Keratinocyte (primary cell): Measurements from ENCODE around the gene CTR9.

Source experiments
- EZH2 ChIP-seq: IDR thresholded peaks from one replicate; pipeline ENCODE4 v1.6.1; 2012; ENCODE audit warnings: inconsistent platforms, mild to moderate bottlenecking, low read length, moderate library complexity
- TF ChIP-seq, protein P1 (sequence below), 3 experiments: IDR thresholded peaks in 1 of 3; conservative IDR thresholded peaks in 1 of 3; optimal IDR thresholded peaks in 1 of 3; 2 replicates in 2 of 3; 3 replicates in 1 of 3; pipeline versions ENCODE3 to v1.5.1; 2011; ENCODE audit warnings: low read length in 3 of 3, mild to moderate bottlenecking in 3 of 3, moderate library complexity in 2 of 3, control low read depth in 1 of 3, inconsistent platforms in 1 of 3; ENCODE audit not compliant: insufficient read depth in 2 of 3; ENCODE audit errors: extremely low read depth in 1 of 3

DNA sequence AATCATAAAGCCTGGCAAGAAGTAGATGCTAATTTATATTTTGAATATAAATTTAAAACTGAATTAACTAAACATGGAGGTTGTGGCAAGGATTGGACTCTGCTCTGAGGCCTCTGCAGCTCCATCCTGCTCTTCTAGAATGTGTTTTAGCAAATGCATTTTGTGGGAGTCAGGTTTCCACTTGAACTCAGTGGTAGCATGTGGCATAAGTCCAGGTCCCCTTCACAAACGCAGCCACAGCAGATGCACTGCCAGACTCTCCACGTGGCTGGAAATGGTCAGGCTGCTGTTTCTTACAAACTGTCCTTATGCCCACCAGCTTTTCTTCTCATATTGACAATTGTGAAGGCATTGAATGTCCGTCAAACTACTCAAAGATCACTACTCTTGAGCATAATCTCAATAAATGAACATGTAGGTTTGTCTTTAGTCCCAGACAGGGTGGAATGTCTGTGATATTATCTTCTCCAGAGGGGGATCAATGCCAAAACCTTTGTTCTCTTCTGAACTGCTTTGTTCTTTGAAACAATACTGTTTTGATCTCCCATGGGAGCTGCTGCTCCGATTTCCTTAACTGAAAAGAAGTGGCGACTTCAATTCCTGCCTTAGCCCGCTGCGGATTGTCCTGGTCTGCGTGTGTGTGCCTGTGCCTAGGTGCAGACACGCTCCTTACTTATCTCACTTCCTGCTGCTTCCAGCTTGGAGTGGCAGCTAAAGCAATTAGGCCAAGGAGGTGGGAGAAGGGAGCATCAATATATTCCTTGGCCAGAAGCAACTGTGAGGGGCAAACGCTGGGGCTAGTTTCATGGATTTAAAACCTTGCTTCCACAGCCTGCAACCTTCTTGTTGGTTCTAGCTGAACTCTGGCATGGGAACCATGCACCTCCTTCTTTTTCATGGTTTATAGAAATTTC, 33.4 kb downstream of the CTR9 start:
- TF ChIP-seq, protein P1, sequence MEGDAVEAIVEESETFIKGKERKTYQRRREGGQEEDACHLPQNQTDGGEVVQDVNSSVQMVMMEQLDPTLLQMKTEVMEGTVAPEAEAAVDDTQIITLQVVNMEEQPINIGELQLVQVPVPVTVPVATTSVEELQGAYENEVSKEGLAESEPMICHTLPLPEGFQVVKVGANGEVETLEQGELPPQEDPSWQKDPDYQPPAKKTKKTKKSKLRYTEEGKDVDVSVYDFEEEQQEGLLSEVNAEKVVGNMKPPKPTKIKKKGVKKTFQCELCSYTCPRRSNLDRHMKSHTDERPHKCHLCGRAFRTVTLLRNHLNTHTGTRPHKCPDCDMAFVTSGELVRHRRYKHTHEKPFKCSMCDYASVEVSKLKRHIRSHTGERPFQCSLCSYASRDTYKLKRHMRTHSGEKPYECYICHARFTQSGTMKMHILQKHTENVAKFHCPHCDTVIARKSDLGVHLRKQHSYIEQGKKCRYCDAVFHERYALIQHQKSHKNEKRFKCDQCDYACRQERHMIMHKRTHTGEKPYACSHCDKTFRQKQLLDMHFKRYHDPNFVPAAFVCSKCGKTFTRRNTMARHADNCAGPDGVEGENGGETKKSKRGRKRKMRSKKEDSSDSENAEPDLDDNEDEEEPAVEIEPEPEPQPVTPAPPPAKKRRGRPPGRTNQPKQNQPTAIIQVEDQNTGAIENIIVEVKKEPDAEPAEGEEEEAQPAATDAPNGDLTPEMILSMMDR (optimal IDR thresholded peaks at IDR 0.05 in 1 of 3, IDR thresholded peaks at IDR 0.05 in 1 of 3, conservative IDR thresholded peaks at IDR 0.05 in 1 of 3; ENCODE audit: extremely low read depth in 1 of 3, insufficient read depth in 2 of 3, low read length in 3 of 3) = no peak
- no peak for TF ChIP-seq EZH2
